Panc1 (cell line): ENCODE measurements around the gene RPS2. TPM values are rescaled to one million over a fixed set of nuclear protein-coding genes. Genes with fewer than 3 reads are reported as not detected.

Experiments used
- ATAC-seq: fragments of 200-7000 bp; cut with Tn5 transposase; 2 replicates; pipeline ENCODE4 v1.9.1; 2020; ENCODE audit warnings: mild to moderate bottlenecking, moderate library complexity
- BruUV-seq: library from RNA; stranded (reverse); fragments of 400-500 nt; replicated peaks from 2 replicates; lab custom pipeline; 2021; lab: Mats Ljungman, UMichigan
- CTCF ChIA-PET: fragments of 300-600 bp; sonication (Branson Sonifier 250); formaldehyde crosslinking; loops from one replicate; lab custom pipeline; 2022; ENCODE audit warnings: antibody characterized with exemption; lab: Charles Lee
- POLR2A ChIA-PET: fragments of 300-600 bp; sonication (Branson Sonifier 250); formaldehyde crosslinking; loops from one replicate; lab custom pipeline; 2022; ENCODE audit warnings: antibody characterized with exemption; lab: Charles Lee
- DNase-seq: peaks from one replicate; pipeline ENCODE4 v3.0.0-alpha.2; 2010; ENCODE audit warnings: low read depth, low spot score
- H3K27ac ChIP-seq: 2 replicates; pipeline ENCODE4 v1.5.1; 2011; ENCODE audit warnings: mild to moderate bottlenecking, low read length, inconsistent platforms
- H3K27me3 ChIP-seq: fragments of 200-500 bp; sonication (Bioruptor generic); 2 replicates; pipeline ENCODE4 v1.6.0; 2014; ENCODE audit warnings: low read length, inconsistent platforms; ENCODE audit not compliant: control insufficient read depth, insufficient read depth
- H3K36me3 ChIP-seq: fragments of 200-500 bp; sonication (Bioruptor generic); 2 replicates; pipeline ENCODE4 v1.5.1; 2014; ENCODE audit warnings: inconsistent platforms, mild to moderate bottlenecking, low read length, moderate library complexity; ENCODE audit not compliant: control insufficient read depth, insufficient read depth
- H3K4me1 ChIP-seq: 2 replicates; pipeline ENCODE4 v1.5.1; 2011; ENCODE audit warnings: inconsistent platforms, mild to moderate bottlenecking, low read length, moderate library complexity; ENCODE audit not compliant: control insufficient read depth, insufficient read depth
- H3K4me3 ChIP-seq, 2 experiments: 2 replicates each; pipeline ENCODE4 v1.5.1; 2011 to 2012; ENCODE audit warnings: low read depth in 2 of 2, low read length in 2 of 2, mild to moderate bottlenecking in 2 of 2, inconsistent platforms in 1 of 2, moderate library complexity in 1 of 2
- H3K9me3 ChIP-seq: fragments of 200-500 bp; sonication (Bioruptor generic); 2 replicates; pipeline ENCODE4 v1.5.1; 2014; ENCODE audit warnings: low read depth, mild to moderate bottlenecking, inconsistent platforms, low read length, moderate library complexity; ENCODE audit not compliant: control insufficient read depth, insufficient read depth
- POLR2AphosphoS5 ChIP-seq: IDR thresholded peaks from 2 replicates; pipeline ENCODE4 v1.6.1; 2012; ENCODE audit warnings: mild to moderate bottlenecking, low read depth, low read length, moderate library complexity
- SIN3A ChIP-seq: IDR thresholded peaks from 2 replicates; pipeline ENCODE4 v1.6.1; 2012; ENCODE audit warnings: low read depth, mild to moderate bottlenecking, low read length, moderate library complexity, borderline replicate concordance; ENCODE audit not compliant: insufficient read depth
- TCF7L2 ChIP-seq: IDR thresholded peaks from 2 replicates; pipeline ENCODE4 v1.6.1; 2011; ENCODE audit warnings: mild to moderate bottlenecking, low read depth, low read length, inconsistent platforms
- in situ Hi-C: cut with HindIII; loops from 2 replicates; pipeline ENCODE4 v1.10.0; 2016; ENCODE audit warnings: low sequenced_read_pairs, low pct_unique_long_range_greater_than_20kb
- intact Hi-C: fragments of 100-400 bp; cut with micrococcal nuclease; formaldehyde crosslinking; loops from one replicate; pipeline ENCODE4 v1.10.0; 2022; ENCODE audit not compliant: unreplicated experiment
- total RNA-seq: library from RNA; stranded (reverse); gene quantifications from one replicate; pipeline ENCODE4 v1.2.1, GENCODE V29; 2021; ENCODE audit not compliant: unreplicated experiment
- TF ChIP-seq, protein P1 (sequence below), 2 experiments: IDR thresholded peaks; 2 replicates each; pipeline ENCODE4 v1.6.1; 2011 to 2012; ENCODE audit warnings: low read depth in 2 of 2, control low read depth in 1 of 2, low read length in 1 of 2, mild to moderate bottlenecking in 1 of 2, moderate library complexity in 1 of 2; ENCODE audit not compliant: insufficient read depth in 1 of 2
- TF ChIP-seq, protein P2 (sequence below): fragments of 450-650 bp; IDR thresholded peaks from 2 replicates; pipeline ENCODE4 v1.5.1; 2017; ENCODE audit warnings: mild to moderate bottlenecking

The RPS2 gene
- total RNA-seq, 1 experiment from 2014 or later, result 2,794 TPM

DNA sequence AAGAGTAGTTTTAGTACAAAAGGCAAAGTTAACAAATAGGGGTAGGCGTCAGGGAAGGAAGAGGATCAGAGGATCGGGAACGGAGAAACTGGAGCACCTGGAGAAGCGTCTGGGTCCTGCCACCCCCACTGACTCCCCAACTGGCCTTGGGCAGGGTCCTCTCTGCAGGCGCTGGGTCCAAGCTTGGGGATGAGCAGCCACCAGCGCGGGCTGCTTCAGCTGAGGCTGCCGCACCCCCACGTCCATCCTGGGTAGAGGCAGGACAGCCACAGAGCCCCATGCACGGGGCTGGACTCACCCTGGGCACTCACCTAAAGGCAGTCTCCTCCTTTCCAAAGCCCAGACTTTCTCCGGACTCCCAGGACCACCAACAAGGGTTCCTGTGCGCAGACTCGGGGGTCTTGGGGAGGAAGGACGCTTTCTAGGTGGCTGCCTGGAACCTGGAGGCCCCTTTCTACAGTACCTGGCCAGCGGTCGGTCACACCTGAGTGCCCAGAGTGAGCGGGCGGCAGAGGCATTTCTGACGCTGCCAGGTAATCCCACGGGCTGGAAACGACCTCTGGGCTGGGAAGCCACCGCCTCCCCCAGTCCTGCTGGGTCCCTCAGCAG lies 47.5 kb downstream of the RPS2 start:
- H3K27me3 ChIP-seq, result peaks cover 2% of the 10 kb centered on the region; the same call in 1 of the 2 replicates
- ATAC-seq, result no peak

DNA sequence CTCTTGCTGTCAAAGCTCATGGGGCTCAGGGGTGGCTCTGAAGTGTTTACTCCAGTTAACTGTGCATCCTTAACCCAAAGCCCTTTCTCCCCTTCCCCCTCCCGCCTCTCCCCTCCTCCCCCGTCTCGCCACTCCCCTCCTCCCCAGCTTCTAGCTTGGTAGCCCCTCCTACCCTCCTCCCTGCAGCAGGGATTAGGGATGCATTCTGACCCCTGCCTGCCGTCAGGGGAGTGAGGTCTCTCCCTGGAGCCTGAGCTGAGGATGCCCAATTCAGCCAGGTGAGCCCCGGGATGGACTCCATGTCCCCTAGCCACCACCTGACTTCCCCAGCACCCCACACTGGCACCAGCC lies 48.0 kb downstream of the RPS2 start:
- no peak overlapping the region; a peak in 1 of 4 replicates for H3K4me3 ChIP-seq
- peaks cover 24% of the 10 kb centered on the region for H3K4me1 ChIP-seq
- H3K27me3 ChIP-seq, result peaks cover 2% of the 10 kb centered on the region; the same call in 1 of the 2 replicates
- CTCF ChIA-PET, result no interaction called here
- POLR2A ChIA-PET, result interaction anchor here (0.6 kb wide), 1 partner anchor 17 kb away, joined by 12 read pairs; no protein-coding TSS in a partner anchor
- TF ChIP-seq POLR2AphosphoS5 (no peak), TCF7L2 (no peak), SIN3A (no peak)
- TF ChIP-seq, protein P1, sequence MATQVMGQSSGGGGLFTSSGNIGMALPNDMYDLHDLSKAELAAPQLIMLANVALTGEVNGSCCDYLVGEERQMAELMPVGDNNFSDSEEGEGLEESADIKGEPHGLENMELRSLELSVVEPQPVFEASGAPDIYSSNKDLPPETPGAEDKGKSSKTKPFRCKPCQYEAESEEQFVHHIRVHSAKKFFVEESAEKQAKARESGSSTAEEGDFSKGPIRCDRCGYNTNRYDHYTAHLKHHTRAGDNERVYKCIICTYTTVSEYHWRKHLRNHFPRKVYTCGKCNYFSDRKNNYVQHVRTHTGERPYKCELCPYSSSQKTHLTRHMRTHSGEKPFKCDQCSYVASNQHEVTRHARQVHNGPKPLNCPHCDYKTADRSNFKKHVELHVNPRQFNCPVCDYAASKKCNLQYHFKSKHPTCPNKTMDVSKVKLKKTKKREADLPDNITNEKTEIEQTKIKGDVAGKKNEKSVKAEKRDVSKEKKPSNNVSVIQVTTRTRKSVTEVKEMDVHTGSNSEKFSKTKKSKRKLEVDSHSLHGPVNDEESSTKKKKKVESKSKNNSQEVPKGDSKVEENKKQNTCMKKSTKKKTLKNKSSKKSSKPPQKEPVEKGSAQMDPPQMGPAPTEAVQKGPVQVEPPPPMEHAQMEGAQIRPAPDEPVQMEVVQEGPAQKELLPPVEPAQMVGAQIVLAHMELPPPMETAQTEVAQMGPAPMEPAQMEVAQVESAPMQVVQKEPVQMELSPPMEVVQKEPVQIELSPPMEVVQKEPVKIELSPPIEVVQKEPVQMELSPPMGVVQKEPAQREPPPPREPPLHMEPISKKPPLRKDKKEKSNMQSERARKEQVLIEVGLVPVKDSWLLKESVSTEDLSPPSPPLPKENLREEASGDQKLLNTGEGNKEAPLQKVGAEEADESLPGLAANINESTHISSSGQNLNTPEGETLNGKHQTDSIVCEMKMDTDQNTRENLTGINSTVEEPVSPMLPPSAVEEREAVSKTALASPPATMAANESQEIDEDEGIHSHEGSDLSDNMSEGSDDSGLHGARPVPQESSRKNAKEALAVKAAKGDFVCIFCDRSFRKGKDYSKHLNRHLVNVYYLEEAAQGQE (IDR thresholded peaks at IDR 0.05; ENCODE audit: insufficient read depth in 1 of 2, low read depth in 2 of 2, low read length in 1 of 2), result no peak
- TF ChIP-seq, protein P2, sequence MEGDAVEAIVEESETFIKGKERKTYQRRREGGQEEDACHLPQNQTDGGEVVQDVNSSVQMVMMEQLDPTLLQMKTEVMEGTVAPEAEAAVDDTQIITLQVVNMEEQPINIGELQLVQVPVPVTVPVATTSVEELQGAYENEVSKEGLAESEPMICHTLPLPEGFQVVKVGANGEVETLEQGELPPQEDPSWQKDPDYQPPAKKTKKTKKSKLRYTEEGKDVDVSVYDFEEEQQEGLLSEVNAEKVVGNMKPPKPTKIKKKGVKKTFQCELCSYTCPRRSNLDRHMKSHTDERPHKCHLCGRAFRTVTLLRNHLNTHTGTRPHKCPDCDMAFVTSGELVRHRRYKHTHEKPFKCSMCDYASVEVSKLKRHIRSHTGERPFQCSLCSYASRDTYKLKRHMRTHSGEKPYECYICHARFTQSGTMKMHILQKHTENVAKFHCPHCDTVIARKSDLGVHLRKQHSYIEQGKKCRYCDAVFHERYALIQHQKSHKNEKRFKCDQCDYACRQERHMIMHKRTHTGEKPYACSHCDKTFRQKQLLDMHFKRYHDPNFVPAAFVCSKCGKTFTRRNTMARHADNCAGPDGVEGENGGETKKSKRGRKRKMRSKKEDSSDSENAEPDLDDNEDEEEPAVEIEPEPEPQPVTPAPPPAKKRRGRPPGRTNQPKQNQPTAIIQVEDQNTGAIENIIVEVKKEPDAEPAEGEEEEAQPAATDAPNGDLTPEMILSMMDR, result no peak
- no peaks in the 10 kb centered on the region for H3K36me3 ChIP-seq
- intact Hi-C loops, result no loop called here
- H3K9me3 ChIP-seq, result no peaks in the 10 kb centered on the region
- ATAC-seq (no peak), DNase-seq (no peak)
- in situ Hi-C loops, result no loop called here
- BruUV-seq, result no TSS peak
- no peak overlapping the region for H3K27ac ChIP-seq

More for the DNA sequence above, 47.5 kb downstream of the RPS2 start:
- H3K4me1 ChIP-seq, result peaks cover 24% of the 10 kb centered on the region
- POLR2A ChIA-PET, result no interaction called here
- TF ChIP-seq, protein P1 (IDR thresholded peaks at IDR 0.05; ENCODE audit: insufficient read depth in 1 of 2, low read depth in 2 of 2, low read length in 1 of 2), result no peak
- TF ChIP-seq POLR2AphosphoS5 (no peak), SIN3A (no peak), TCF7L2 (no peak)
- TF ChIP-seq, protein P2, result no peak
- in situ Hi-C loops (no loop called here), intact Hi-C loops (no loop called here)
- no peaks in the 10 kb centered on the region for H3K36me3 ChIP-seq
- no TSS peak for BruUV-seq
- CTCF ChIA-PET, result no interaction called here
- H3K27ac ChIP-seq, result no peak overlapping the region
- no peak for DNase-seq
- H3K4me3 ChIP-seq, result peak overlapping the region; percentile 27 to 32
- H3K9me3 ChIP-seq, result no peaks in the 10 kb centered on the region
